Smooth muscle cell (in vitro differentiated cells): ENCODE data around the gene PDLIM5. TPM values are rescaled to one million over a fixed set of nuclear protein-coding genes. Genes with fewer than 3 reads are reported as not detected.

Experiments used
- DNase-seq: peaks from one replicate; lab custom pipeline; 2025; ENCODE audit not compliant: unreplicated experiment; lab: John Stamatoyannopoulos, UW
- H2AFZ ChIP-seq: fragments of 200-600 bp; sonication (generic); 2 replicates; pipeline ENCODE4 v1.6.0; 2016; ENCODE audit warnings: antibody characterized with exemption, low read depth, mild to moderate bottlenecking
- H3F3A ChIP-seq: fragments of 200-600 bp; sonication (generic); 2 replicates; pipeline ENCODE4 v1.6.0; 2017; ENCODE audit warnings: antibody characterized with exemption, low read depth
- H3K27ac ChIP-seq: fragments of 200-600 bp; sonication (generic); 2 replicates; pipeline ENCODE4 v1.5.1; 2016; ENCODE audit warnings: low read depth, mild to moderate bottlenecking
- H3K27me3 ChIP-seq: fragments of 200-600 bp; sonication (generic); 2 replicates; pipeline ENCODE4 v1.6.1; 2016; ENCODE audit warnings: low read depth, mild to moderate bottlenecking
- H3K36me3 ChIP-seq: fragments of 200-600 bp; sonication (generic); 2 replicates; pipeline ENCODE4 v1.5.1; 2016; ENCODE audit warnings: low read depth
- H3K4me1 ChIP-seq: fragments of 200-600 bp; sonication (generic); 2 replicates; pipeline ENCODE4 v1.5.1; 2016; ENCODE audit warnings: low read depth
- H3K4me2 ChIP-seq: fragments of 200-600 bp; sonication (generic); 2 replicates; pipeline ENCODE4 v1.6.0; 2016; ENCODE audit warnings: mild to moderate bottlenecking
- H3K4me3 ChIP-seq: fragments of 200-600 bp; sonication (generic); 2 replicates; pipeline ENCODE4 v1.5.1; 2016; ENCODE audit warnings: mild to moderate bottlenecking
- H3K79me2 ChIP-seq: fragments of 200-600 bp; sonication (generic); 2 replicates; pipeline ENCODE4 v1.6.0; 2016; ENCODE audit warnings: low read depth, mild to moderate bottlenecking
- H3K9ac ChIP-seq: fragments of 200-600 bp; sonication (generic); 2 replicates; pipeline ENCODE4 v1.6.0; 2016; ENCODE audit warnings: low read depth
- H3K9me3 ChIP-seq: fragments of 200-600 bp; sonication (generic); replicated peaks from 2 replicates; pipeline ENCODE4 v1.5.1; 2016; ENCODE audit warnings: low read depth
- H4K20me1 ChIP-seq: fragments of 200-600 bp; sonication (generic); 2 replicates; pipeline ENCODE4 v1.6.0; 2016; ENCODE audit warnings: low read depth
- CTCF ChIP-seq: fragments of 200-600 bp; sonication (generic); IDR thresholded peaks from 2 replicates; pipeline ENCODE4 v1.5.1; 2017; ENCODE audit warnings: borderline replicate concordance, mild to moderate bottlenecking, antibody characterized with exemption; ENCODE audit not compliant: insufficient read depth, poor library complexity, severe bottlenecking
- WGBS: methylation state at CpG from one replicate; pipeline ENCODE4 v1.1.7; 2016; ENCODE audit warnings: low lambda C conversion rate; 5-methylcytosine and 5-hydroxymethylcytosine counted together
- polyA plus RNA-seq: library from polyadenylated mRNA; unstranded; fragments of >200 nt; fragmentation: Nextera tagmentation; extraction: Ambion mirVana; gene quantifications from 2 replicates; pipeline ENCODE4 v1.2.1, GENCODE V29; 2016
- total RNA-seq: library from RNA; depleted of rRNA; stranded (reverse); fragments of >200 nt; gene quantifications from 2 replicates; pipeline ENCODE4 v1.2.3, GENCODE V29; 2014

PDLIM5 gene
- total and polyA plus RNA-seq, 2 experiments from 2014 or later = 129 to 150 TPM

GRCh38 chr4:94519019-94519418 lies 67.3 kb downstream of the PDLIM5 start:
- Histone ChIP-seq H3F3A (peaks cover 35% of the 10 kb centered on the region), H3K4me3 (no peak overlapping the region), H4K20me1 (no peaks in the 10 kb centered on the region), H3K27me3 (no peaks in the 10 kb centered on the region), H3K27ac (peak overlapping the region; percentile 93), H2AFZ (no peak overlapping the region), H3K4me1 (peaks cover 30% of the 10 kb centered on the region), H3K79me2 (peaks cover 82% of the 10 kb centered on the region), H3K36me3 (no peaks in the 10 kb centered on the region), H3K9me3 (no peaks in the 10 kb centered on the region), H3K9ac (no peak overlapping the region), H3K4me2 (peak overlapping the region; percentile 70)
- WGBS = 78% methylated on average over 5 of the region's 5 CpGs
- no peak for DNase-seq
- TF ChIP-seq CTCF = no peak

GRCh38 chr4:94519925-94520789 lies 68.4 kb downstream of the PDLIM5 start:
- WGBS = 14% methylated on average over 4 of the region's 4 CpGs
- no peak for TF ChIP-seq CTCF

GRCh38 chr4:94523033-94523580 lies 71.4 kb downstream of the PDLIM5 start:
- peaks cover 38% of the 10 kb centered on the region for H3F3A ChIP-seq
- H3K27me3 ChIP-seq = no peaks in the 10 kb centered on the region
- H3K36me3 ChIP-seq = no peaks in the 10 kb centered on the region
- TF ChIP-seq CTCF = no peak
- H3K79me2 ChIP-seq = peaks cover 69% of the 10 kb centered on the region
- no peaks in the 10 kb centered on the region for H4K20me1 ChIP-seq
- H3K4me1 ChIP-seq = peaks cover 24% of the 10 kb centered on the region
- no peak for DNase-seq
- peak overlapping the region; percentile 60 for H3K4me2 ChIP-seq
- H3K9me3 ChIP-seq = no peaks in the 10 kb centered on the region
- no peak overlapping the region for H3K9ac ChIP-seq
- peak overlapping the region; percentile 68 for H3K27ac ChIP-seq
- no peak overlapping the region for H2AFZ ChIP-seq
- H3K4me3 ChIP-seq = no peak overlapping the region

More at GRCh38 chr4:94519925-94520789, 68.4 kb downstream of the PDLIM5 start:
- Histone ChIP-seq H3K9me3 (no peaks in the 10 kb centered on the region), H3K27me3 (no peaks in the 10 kb centered on the region), H3K4me2 (peak overlapping the region; percentile 70), H3F3A (peaks cover 41% of the 10 kb centered on the region), H3K9ac (no peak overlapping the region), H3K4me1 (peaks cover 24% of the 10 kb centered on the region), H2AFZ (no peak overlapping the region), H3K79me2 (peaks cover 73% of the 10 kb centered on the region), H3K4me3 (no peak overlapping the region), H3K36me3 (no peaks in the 10 kb centered on the region), H4K20me1 (no peaks in the 10 kb centered on the region), H3K27ac (peak overlapping the region; percentile 93)
- no peak for DNase-seq
